Measurements from ENCODE around the gene FCRL6.

FCRL6 gene, protein sequence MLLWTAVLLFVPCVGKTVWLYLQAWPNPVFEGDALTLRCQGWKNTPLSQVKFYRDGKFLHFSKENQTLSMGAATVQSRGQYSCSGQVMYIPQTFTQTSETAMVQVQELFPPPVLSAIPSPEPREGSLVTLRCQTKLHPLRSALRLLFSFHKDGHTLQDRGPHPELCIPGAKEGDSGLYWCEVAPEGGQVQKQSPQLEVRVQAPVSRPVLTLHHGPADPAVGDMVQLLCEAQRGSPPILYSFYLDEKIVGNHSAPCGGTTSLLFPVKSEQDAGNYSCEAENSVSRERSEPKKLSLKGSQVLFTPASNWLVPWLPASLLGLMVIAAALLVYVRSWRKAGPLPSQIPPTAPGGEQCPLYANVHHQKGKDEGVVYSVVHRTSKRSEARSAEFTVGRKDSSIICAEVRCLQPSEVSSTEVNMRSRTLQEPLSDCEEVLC

DNA sequence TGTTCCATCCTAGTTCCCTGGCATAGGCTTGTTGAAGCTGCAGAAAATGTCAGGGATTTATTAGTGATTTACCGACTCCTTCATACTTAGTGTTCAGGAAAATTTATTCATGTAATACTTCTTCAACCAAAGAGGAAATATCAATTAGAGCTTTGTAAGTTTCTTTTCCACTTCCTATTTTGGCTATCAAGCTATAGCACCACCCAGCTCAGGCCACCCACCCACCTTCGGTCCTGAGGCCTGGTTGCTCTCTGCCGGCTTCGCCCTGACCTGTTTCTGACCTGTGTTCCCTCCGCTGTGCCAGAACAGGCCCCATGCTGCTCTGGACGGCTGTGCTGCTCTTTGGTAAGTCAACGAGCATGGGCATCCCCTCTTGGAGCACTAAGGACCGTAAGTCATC is at the start of gene FCRL6:
FCRL6 (plus strand) TSS at position 250 of the 400 bp plus-strand sequence; CDS start at position 315, 65 bp downstream.
- FAIRE-seq, result no peak
- TF ChIP-seq, protein P1, sequence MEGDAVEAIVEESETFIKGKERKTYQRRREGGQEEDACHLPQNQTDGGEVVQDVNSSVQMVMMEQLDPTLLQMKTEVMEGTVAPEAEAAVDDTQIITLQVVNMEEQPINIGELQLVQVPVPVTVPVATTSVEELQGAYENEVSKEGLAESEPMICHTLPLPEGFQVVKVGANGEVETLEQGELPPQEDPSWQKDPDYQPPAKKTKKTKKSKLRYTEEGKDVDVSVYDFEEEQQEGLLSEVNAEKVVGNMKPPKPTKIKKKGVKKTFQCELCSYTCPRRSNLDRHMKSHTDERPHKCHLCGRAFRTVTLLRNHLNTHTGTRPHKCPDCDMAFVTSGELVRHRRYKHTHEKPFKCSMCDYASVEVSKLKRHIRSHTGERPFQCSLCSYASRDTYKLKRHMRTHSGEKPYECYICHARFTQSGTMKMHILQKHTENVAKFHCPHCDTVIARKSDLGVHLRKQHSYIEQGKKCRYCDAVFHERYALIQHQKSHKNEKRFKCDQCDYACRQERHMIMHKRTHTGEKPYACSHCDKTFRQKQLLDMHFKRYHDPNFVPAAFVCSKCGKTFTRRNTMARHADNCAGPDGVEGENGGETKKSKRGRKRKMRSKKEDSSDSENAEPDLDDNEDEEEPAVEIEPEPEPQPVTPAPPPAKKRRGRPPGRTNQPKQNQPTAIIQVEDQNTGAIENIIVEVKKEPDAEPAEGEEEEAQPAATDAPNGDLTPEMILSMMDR (IDR thresholded peaks at IDR 0.05; ENCODE audit: insufficient read depth, missing control alignments), result no peak
- DNase-seq (ENCODE audit: insufficient read length, low spot score), result no peak

DNA sequence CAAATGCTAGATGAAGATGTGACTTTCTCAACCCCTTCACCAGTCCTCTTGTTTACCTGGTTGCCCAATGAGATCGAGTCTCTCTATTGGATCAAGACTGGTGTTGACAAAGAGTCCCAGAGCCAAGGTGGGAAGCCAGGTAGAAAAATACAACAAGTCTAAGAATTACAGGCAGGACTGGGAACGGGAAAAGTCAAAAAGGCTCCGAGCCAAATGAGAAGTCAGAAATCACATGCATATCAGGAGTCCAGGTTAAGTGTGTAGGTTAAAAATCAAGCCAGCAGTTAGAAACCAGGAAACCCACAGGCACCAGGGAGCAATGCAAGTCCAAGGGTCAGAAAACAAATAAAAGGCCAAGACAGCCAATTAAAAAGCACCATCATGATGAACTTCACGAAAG is 48.8 kb upstream of the FCRL6 start:
- no peak for FAIRE-seq
- no peak for DNase-seq (ENCODE audit: insufficient read length, low spot score)
- TF ChIP-seq, protein P1 (IDR thresholded peaks at IDR 0.05; ENCODE audit: insufficient read depth, missing control alignments), result no peak

DNA sequence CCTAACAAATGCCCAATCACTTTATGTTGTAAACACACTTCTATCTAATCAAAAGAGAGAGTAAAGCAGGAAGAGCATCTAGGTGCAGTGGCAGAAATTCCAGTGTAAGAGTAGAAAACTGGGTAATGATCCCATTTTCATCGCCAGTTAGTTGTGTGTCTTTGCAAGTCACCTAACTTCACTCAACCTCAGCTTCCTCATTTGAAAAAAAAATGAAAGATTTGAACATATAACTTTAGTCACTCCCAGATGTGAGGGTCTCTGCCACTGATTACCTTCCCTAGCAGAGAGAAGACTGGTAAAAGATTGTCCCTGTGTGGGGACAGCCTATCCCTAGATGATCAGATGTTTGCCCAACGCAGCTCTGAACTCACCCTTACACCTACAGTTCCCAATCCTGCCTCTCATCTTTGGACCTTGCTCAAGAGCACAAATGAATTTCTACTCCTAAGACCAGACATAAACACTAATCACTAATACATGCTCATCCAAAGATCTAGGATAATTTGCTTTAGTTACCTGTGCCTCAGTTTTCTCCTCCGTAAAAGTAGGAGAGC is 46.6 kb upstream of the FCRL6 start:
- FAIRE-seq, result no peak
- DNase-seq (ENCODE audit: insufficient read length, low spot score), result no peak
- TF ChIP-seq, protein P1 (IDR thresholded peaks at IDR 0.05; ENCODE audit: insufficient read depth, missing control alignments), result no peak

DNA sequence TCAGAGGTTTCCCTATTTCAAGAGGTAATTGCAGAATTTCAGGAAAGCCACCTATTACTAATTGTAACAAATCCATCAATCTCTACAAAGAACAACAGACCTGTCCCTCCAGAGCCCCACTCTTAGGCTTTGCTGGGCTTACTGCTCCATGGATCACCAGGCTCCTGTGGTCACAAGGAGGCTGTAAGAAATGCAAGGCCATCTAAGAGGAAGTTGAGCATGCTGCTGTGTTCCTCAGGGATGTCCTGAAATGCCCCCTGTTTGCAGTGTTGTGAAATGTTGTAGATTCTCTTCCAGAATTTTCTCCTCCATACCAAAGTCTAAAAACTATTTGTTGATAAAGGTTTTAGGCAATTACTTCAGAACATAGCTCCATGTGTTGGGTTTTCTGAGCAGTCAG is 45.8 kb upstream of the FCRL6 start:
- FAIRE-seq (no peak), DNase-seq (ENCODE audit: insufficient read length, low spot score) (no peak)
- TF ChIP-seq, protein P1 (IDR thresholded peaks at IDR 0.05; ENCODE audit: insufficient read depth, missing control alignments), result no peak

DNA sequence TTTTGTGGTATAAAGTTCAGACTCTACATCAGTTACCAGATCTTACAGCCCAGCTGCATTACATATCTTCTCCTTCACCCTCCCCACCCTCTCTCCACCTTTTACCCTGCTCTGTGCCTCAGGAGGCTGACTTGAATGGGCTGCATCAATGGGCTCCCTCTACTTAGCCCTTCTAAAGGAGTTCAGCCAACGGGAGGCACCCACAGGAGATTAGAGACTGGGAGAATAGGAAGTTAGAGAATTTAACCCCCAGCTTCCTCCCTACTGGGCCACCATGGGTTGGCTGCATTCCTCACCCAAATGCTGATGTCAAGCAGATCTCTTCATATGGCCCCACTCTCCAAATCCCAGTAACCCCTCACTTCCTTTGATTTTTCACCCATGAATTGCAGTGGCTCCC is 38.5 kb upstream of the FCRL6 start:
- TF ChIP-seq, protein P1 (IDR thresholded peaks at IDR 0.05; ENCODE audit: insufficient read depth, missing control alignments), result no peak
- FAIRE-seq (no peak), DNase-seq (ENCODE audit: insufficient read length, low spot score) (no peak)

DNA sequence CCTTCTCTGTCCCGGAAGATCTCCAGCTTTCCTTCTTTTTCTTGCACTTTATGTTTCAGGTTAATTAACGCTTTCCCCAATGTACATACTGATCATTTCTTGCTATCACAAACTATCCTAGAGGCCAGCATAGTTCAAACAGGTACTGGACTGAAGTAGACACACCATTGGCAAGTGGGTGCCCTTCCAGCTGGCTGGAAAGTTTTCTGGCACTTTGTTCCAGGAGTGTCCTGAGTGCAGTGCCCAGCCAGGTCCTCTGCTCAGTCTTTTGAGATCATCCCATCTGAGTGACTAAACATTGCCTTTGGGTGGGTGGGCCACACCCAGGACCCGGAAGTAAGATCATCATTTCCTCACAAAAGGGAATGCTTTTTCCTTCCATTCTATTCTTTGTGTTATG is 36.4 kb upstream of the FCRL6 start:
- TF ChIP-seq, protein P1 (IDR thresholded peaks at IDR 0.05; ENCODE audit: insufficient read depth, missing control alignments), result no peak
- no peak for FAIRE-seq
- no peak for DNase-seq (ENCODE audit: insufficient read length, low spot score)

Data from D721Med (cell line).